Hepatocyte (in vitro differentiated cells): ENCODE measurements around the gene TIAM1.
A peak's percentile ranks its signal among the peaks of the same experiment; 100 is the strongest.

Experiments
- CTCF ChIP-seq: fragments of 200-600 bp; sonication (generic); IDR thresholded peaks from 2 replicates; pipeline ENCODE4 v1.5.1; 2016; ENCODE audit warnings: antibody characterized with exemption, mild to moderate bottlenecking; ENCODE audit not compliant: poor library complexity
- EZH2 ChIP-seq: fragments of 200-600 bp; sonication (generic); IDR thresholded peaks from 2 replicates; pipeline ENCODE4 v1.6.1; 2016; ENCODE audit warnings: antibody characterized with exemption, mild to moderate bottlenecking, borderline replicate concordance
- EZH2phosphoT487 ChIP-seq: fragments of 200-600 bp; sonication (generic); IDR thresholded peaks from one replicate; pipeline ENCODE4 v1.6.1; 2018; ENCODE audit warnings: antibody characterized with exemption, mild to moderate bottlenecking, low read depth, moderate library complexity; ENCODE audit not compliant: unreplicated experiment, severe bottlenecking

DNA sequence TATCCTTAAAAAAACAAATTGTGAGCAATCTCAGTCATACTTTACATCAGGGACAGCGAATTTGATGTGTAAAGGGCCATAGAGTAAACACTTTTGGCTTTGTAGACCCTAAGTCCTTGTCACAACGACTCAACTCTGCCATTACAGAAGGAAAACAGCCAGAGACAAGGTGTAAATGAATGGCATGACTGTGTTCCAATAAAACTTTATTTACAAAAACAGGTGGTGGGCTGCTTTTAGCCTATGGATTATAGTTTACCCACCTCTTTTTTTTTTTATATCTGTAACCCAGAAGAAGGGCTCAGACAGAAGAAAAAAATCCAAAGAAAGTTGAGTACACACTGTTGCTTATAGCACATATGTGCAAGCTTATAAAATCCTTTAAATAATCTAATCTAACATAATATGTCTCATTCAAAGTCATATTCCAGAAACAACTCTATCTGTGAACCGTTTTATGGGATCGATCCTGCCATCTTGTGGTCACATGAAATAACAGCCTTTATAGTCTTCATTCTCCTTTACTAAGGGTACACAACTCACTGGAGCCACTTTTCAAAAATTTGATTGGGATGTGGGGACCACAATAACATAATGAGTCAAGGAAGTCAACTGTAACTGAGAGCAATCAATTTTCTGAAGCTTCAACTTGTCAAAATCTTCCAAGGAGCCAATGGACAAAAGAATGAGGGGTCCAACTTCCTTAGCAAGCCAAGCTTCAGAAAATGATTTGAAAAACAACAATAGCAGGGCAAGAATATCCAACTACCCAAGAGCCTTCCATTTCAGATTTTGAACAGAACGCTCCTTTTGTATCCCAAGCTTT, 163.6 kb downstream of the TIAM1 start:
- peak; percentile 61 for TF ChIP-seq CTCF
- no peak for TF ChIP-seq EZH2
- TF ChIP-seq EZH2phosphoT487: no peak
